ENCODE results near the gene PMAIP1.

Gene PMAIP1

GRCh38 chr18:59865241-59865986 lies 34.4 kb upstream of the PMAIP1 start:
- TF ChIP-seq, protein P1, sequence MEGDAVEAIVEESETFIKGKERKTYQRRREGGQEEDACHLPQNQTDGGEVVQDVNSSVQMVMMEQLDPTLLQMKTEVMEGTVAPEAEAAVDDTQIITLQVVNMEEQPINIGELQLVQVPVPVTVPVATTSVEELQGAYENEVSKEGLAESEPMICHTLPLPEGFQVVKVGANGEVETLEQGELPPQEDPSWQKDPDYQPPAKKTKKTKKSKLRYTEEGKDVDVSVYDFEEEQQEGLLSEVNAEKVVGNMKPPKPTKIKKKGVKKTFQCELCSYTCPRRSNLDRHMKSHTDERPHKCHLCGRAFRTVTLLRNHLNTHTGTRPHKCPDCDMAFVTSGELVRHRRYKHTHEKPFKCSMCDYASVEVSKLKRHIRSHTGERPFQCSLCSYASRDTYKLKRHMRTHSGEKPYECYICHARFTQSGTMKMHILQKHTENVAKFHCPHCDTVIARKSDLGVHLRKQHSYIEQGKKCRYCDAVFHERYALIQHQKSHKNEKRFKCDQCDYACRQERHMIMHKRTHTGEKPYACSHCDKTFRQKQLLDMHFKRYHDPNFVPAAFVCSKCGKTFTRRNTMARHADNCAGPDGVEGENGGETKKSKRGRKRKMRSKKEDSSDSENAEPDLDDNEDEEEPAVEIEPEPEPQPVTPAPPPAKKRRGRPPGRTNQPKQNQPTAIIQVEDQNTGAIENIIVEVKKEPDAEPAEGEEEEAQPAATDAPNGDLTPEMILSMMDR (conservative IDR thresholded peaks at IDR 0.05; ENCODE audit: low read depth, low read length) = no peak
- DNase-seq (ENCODE audit: low read depth) = peak; percentile 63
- H3K4me3 ChIP-seq (ENCODE audit: low read length) = no peak overlapping the region

DNA sequence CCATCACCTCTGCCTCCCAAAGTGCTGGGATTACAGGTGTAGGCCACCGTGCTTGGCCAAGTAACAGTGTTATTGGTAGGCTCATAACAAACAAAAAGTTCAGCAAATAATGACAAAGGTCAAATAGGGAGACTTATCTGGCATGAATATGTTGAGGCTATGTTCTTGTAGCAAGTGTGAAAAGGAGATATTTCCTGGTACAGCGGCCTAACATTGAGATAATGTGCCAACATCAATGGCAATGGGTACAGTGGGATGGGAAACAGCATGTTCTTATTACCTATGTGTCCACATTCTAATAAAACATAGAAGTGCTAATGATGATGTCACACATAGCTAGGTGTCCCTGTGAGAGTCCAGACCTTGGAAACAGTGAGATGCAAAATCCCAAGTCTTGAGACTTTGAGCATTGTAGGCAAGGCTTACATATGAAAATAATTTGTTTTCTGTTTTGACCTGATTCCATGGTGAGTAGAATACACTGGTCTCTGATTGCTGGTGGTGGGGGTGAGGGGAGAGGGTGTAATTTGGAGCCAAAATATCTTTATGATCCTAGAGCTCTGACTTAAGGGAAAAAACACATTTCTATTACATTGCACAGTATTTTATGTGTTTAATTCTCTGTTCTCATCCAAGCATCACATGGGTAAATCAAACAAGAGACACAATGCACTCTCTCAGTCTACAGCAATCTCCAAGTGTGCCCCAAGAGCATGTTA lies 33.1 kb upstream of the PMAIP1 start:
- H3K4me3 ChIP-seq (ENCODE audit: low read length) = no peak overlapping the region
- DNase-seq (ENCODE audit: low read depth) = no peak
- TF ChIP-seq, protein P1 (conservative IDR thresholded peaks at IDR 0.05; ENCODE audit: low read depth, low read length) = no peak

DNA sequence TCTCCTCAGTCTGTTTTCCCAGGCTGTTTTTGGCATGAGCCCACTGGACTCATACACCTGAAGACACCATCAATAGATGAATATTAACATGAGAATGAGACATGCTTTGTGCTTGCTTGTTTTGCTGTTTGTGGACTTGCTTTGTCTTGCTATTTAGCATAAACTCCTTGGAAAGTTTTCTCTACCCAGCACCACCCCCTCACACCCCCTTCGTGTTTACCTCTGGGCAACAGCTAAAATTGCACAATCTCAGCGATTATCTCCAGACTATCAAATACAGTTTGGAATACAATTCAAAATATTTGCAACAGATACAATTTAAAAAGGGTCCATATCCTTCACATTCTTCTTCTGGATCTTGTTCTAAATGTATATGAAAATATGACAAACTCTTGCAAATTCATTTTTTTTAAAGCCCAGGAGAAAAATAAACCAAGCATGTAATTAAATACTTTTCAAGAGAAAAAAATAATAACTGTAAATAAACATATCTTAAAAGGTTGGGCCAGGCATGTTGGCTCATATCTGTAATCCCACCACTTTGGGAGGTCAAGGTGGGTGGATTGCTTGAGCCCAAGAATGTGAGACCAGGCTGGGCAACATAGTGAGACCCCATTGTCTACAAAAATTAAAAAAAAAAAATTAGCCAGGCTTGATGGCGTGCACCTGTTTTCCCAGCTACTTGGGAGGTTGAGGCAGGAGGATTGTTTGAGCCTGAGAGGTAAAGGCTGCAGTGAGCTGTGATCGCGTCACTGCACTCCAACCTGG lies 32.3 kb upstream of the PMAIP1 start:
- DNase-seq (ENCODE audit: low read depth) = no peak
- no peak overlapping the region for H3K4me3 ChIP-seq (ENCODE audit: low read length)
- TF ChIP-seq, protein P1 (conservative IDR thresholded peaks at IDR 0.05; ENCODE audit: low read depth, low read length) = no peak

DNA sequence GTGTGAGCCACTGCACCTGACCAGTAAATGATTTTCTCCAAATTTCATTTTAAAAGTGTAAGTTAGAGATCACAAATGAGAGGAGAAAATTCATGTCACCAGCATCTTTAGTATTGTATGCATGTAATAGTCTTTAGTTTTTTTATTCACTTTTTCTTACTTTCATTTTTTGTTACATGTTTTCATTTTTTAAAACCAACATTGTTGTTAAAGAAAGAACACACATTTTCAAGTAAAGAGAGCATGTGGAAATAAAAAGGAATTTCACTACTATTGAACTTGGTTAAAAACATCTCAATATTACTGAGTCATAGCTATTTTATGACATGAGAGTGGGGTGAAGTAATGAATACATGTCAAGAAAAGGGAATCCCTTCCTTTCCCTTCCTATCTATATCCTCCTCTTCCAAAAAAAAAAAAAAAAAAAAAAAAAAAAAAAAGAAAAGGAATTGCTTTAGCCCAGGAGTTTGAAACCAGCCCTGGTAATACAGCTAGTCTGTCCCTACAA lies 29.1 kb upstream of the PMAIP1 start:
- no peak for DNase-seq (ENCODE audit: low read depth)
- no peak overlapping the region for H3K4me3 ChIP-seq (ENCODE audit: low read length)
- TF ChIP-seq, protein P1 (conservative IDR thresholded peaks at IDR 0.05; ENCODE audit: low read depth, low read length) = no peak

DNA sequence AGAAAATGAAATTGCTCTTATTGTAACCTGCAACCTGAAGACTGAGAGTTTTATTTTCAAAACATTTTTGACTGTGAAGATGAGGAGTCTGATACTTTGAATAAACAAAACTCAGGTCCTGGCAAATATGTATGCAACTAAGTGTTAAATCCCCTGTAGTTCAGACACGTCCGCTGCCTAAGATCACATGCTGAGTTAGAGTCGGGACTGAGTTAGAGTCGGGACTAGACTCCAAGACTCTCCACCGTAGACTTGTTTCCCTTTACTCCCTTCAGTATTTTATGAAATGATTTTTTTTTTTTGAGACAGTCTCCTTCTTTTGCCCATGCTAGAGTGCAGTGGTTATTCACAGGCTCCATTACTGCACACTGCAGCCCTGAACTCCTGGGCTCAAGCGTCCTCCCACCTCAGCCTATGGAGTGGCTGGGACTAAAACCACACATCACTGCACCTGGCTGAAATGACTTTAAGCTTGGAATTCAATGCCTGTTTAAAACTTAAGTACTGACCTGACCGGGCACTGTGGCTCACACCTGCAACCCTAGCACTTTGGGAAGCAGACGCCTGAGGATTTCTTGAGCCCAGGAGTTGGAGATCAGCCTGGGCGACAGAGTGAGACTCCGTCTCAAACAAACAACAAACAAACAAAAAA lies 28.0 kb upstream of the PMAIP1 start:
- TF ChIP-seq, protein P1 (conservative IDR thresholded peaks at IDR 0.05; ENCODE audit: low read depth, low read length) = no peak
- DNase-seq (ENCODE audit: low read depth) = no peak
- H3K4me3 ChIP-seq (ENCODE audit: low read length) = no peak overlapping the region

- DNase-seq (ENCODE audit: low read depth) = no peak
- TF ChIP-seq, protein P1 (conservative IDR thresholded peaks at IDR 0.05; ENCODE audit: low read depth, low read length) = no peak
- no peak overlapping the region for H3K4me3 ChIP-seq (ENCODE audit: low read length)
Measured at GRCh38 chr18:59873641-59874040, 26.2 kb upstream of the PMAIP1 start.
